Measurements from ENCODE around the gene TMEM175. TPM values are rescaled to one million over a fixed set of nuclear protein-coding genes. Genes with fewer than 3 reads are reported as not detected.

Gene TMEM175
- total and polyA plus RNA-seq, 2 of the 13 experiments (the other 11 are each of a cell fraction or from before 2014, with no cell fraction given) = 5.1 to 9.9 TPM

DNA sequence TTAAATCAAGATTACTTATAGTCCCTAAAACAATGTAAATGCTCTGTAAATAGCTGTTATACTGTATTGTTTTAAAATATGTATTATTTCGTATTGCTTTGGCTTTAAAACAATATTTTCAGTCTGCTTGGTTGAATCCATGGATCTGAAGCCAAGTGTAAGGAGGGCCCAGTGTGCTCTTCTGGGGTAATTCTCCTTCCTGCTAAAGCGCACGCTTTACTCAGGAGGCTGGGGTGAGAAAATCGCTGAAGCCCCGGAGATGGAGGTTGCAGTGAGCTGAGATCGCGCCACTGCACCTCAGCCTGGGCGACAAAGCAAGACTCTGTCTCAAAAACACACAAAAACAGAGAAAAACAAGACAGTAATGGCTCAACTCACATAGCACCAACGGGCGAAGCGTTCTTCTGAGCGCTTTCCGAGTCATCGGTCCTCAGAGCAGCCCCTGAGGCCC is 54.2 kb downstream of the TMEM175 start (continued):
- TF ChIP-seq ZSCAN31 (CRISPR knock-in tag; IDR thresholded peaks at IDR 0.05; ENCODE audit: low read depth) (0 out of 2 replicates have a peak, but pooled peaks have one; percentile 12), PCBP1 (IDR thresholded peaks at IDR 0.05; ENCODE audit: borderline replicate concordance, low read depth, low read length) (no peak), ZNF207 (IDR thresholded peaks at IDR 0.05; ENCODE audit: borderline replicate concordance) (no peak), RBAK (CRISPR knock-in tag; IDR thresholded peaks at IDR 0.05) (no peak), KLF6 (CRISPR knock-in tag; IDR thresholded peaks at IDR 0.05) (0 out of 2 replicates have a peak, but pooled peaks have one; percentile 71), SIX1 (CRISPR knock-in tag; IDR thresholded peaks at IDR 0.05; ENCODE audit: borderline replicate concordance) (peak; percentile 28; the same call in 1 of the 2 replicates), KLF15 (CRISPR knock-in tag; IDR thresholded peaks at IDR 0.05; ENCODE audit: borderline replicate concordance) (no peak), ZNF326 (CRISPR knock-in tag; IDR thresholded peaks at IDR 0.05; ENCODE audit: borderline replicate concordance) (no peak), ZNF629 (CRISPR knock-in tag; conservative IDR thresholded peaks at IDR 0.05) (no peak), POLR2A (IDR thresholded peaks at IDR 0.05; ENCODE audit: insufficient read depth in 1 of 2, low read depth in 2 of 2, low read length in 2 of 2) (peak in 1 of 2 experiments; percentile 47; a peak in 1 of 4 replicates), ZNF674 (CRISPR knock-in tag; IDR thresholded peaks at IDR 0.05; ENCODE audit: low read depth) (no peak), IKZF5 (CRISPR knock-in tag; IDR thresholded peaks at IDR 0.05) (0 out of 2 replicates have a peak, but pooled peaks have one; percentile 14), ZNF557 (CRISPR knock-in tag; IDR thresholded peaks at IDR 0.05) (no peak)

Measured in HepG2 (cell line).